ENCODE results near the gene TTC22. TPM values are rescaled to one million over a fixed set of nuclear protein-coding genes. Genes with fewer than 3 reads are reported as not detected.

TTC22 gene
- total RNA-seq, 1 experiment from 2014 or later = 0.63 TPM

- H3K36me3 Mint-ChIP-seq = no peaks in the 10 kb centered on the region
- H3K9me3 Mint-ChIP-seq = no peaks in the 10 kb centered on the region
- H3K4me3 Mint-ChIP-seq = no peak overlapping the region
- no peak for DNase-seq (ENCODE audit: low spot score)
- no peaks in the 10 kb centered on the region for H3K4me1 Mint-ChIP-seq
- no peak for ATAC-seq
- POLR2A ChIA-PET = no interaction called here
- H3K27me3 Mint-ChIP-seq (ENCODE audit: low read depth) = no peaks in the 10 kb centered on the region; the same call in 1 of the 2 replicates
- TF ChIP-seq STAT6 (CRISPR knock-in tag; conservative IDR thresholded peaks at IDR 0.05; ENCODE audit: low read depth) (no peak), ATF2 (CRISPR knock-in tag; IDR thresholded peaks at IDR 0.05; ENCODE audit: borderline replicate concordance, low read depth) (no peak), ZNF423 (CRISPR knock-in tag; IDR thresholded peaks at IDR 0.05) (no peak), ETV6 (CRISPR knock-in tag; IDR thresholded peaks at IDR 0.05) (no peak), JAZF1 (CRISPR knock-in tag; IDR thresholded peaks at IDR 0.05) (no peak), PREB (CRISPR knock-in tag; IDR thresholded peaks at IDR 0.05; ENCODE audit: borderline replicate concordance) (no peak), ZBTB21 (CRISPR knock-in tag; IDR thresholded peaks at IDR 0.05; ENCODE audit: borderline replicate concordance) (no peak), ZNF671 (CRISPR knock-in tag; IDR thresholded peaks at IDR 0.05) (no peak), AR (CRISPR knock-in tag; IDR thresholded peaks at IDR 0.05) (no peak), ERG (CRISPR knock-in tag; IDR thresholded peaks at IDR 0.05) (no peak), TP53 (CRISPR knock-in tag; IDR thresholded peaks at IDR 0.05) (no peak), NFYB (CRISPR knock-in tag; conservative IDR thresholded peaks at IDR 0.05; ENCODE audit: low read depth) (no peak)
- H3K27ac Mint-ChIP-seq = no peak overlapping the region
- CTCF ChIA-PET = interaction anchor here (0.9 kb wide), 1 partner anchor 180 kb away, joined by 3 read pairs; no protein-coding TSS in a partner anchor
These were observed 41.2 kb upstream of the TTC22 start for GRCh38 chr1:54842206-54842915.

- Mint-ChIP-seq H3K36me3 (no peaks in the 10 kb centered on the region), H3K4me3 (no peak overlapping the region), H3K27ac (no peak overlapping the region), H3K4me1 (peaks cover 4% of the 10 kb centered on the region; the same call in 1 of the 2 replicates), H3K27me3 (ENCODE audit: low read depth) (no peaks in the 10 kb centered on the region; the same call in 1 of the 2 replicates), H3K9me3 (no peaks in the 10 kb centered on the region)
- ATAC-seq (no peak), DNase-seq (ENCODE audit: low spot score) (no peak)
- ChIA-PET POLR2A (no interaction called here), CTCF (no interaction called here)
- TF ChIP-seq IRF1 (CRISPR knock-in tag; IDR thresholded peaks at IDR 0.05) = no peak
- TF ChIP-seq ZNF138 (CRISPR knock-in tag; conservative IDR thresholded peaks at IDR 0.05) = no peak
- TF ChIP-seq ZBTB43 (CRISPR knock-in tag; IDR thresholded peaks at IDR 0.05) = no peak
- no peak for TF ChIP-seq CREB1 (CRISPR knock-in tag; IDR thresholded peaks at IDR 0.05)
- TF ChIP-seq JAZF1 (CRISPR knock-in tag; IDR thresholded peaks at IDR 0.05) = no peak
- no peak for TF ChIP-seq ATF2 (CRISPR knock-in tag; IDR thresholded peaks at IDR 0.05; ENCODE audit: borderline replicate concordance, low read depth)
- no peak for TF ChIP-seq NFATC4 (CRISPR knock-in tag; IDR thresholded peaks at IDR 0.05)
- no peak for TF ChIP-seq ZNF232 (CRISPR knock-in tag; IDR thresholded peaks at IDR 0.05)
- TF ChIP-seq MLX (CRISPR knock-in tag; IDR thresholded peaks at IDR 0.05) = no peak
- no peak for TF ChIP-seq ZMAT4 (CRISPR knock-in tag; IDR thresholded peaks at IDR 0.05)
These were observed 38.7 kb upstream of the TTC22 start for GRCh38 chr1:54839824-54840223.
